Tibial nerve (tissue), 4 donors: ENCODE data around the gene NMBR. TPM values are rescaled to one million over a fixed set of nuclear protein-coding genes. Genes with fewer than 3 reads are reported as not detected.

Experiments
- DNase-seq, 2 donors: peaks; one replicate each; pipeline ENCODE4 v3.0.0-alpha.2; 2019; ENCODE audit warnings: low spot score in 2 of 2
- H3K27ac ChIP-seq, 4 donors: fragments of 200-600 bp; sonication (generic) in 3 of 4; one replicate each; pipeline ENCODE4 v1.5.1; 2017 to 2019; ENCODE audit warnings: mild to moderate bottlenecking in 1 of 4
- H3K27me3 ChIP-seq, 2 donors: fragments of 200-600 bp; sonication (generic) in 1 of 2; one replicate each; pipeline versions ENCODE4 v1.5.1 to v1.6.0; 2017 to 2019
- H3K36me3 ChIP-seq, 3 donors: fragments of 200-600 bp; sonication (generic); one replicate each; pipeline ENCODE4 v1.5.1; 2018 to 2019
- H3K4me1 ChIP-seq, 4 donors: fragments of 200-600 bp; sonication (generic) in 3 of 4; one replicate each; pipeline ENCODE4 v1.5.1; 2017 to 2019
- H3K4me3 ChIP-seq, 4 donors: fragments of 200-600 bp; sonication (generic) in 3 of 4; one replicate each; pipeline ENCODE4 v1.5.1; 2017 to 2019; ENCODE audit warnings: mild to moderate bottlenecking in 1 of 4, moderate library complexity in 1 of 4
- H3K9me3 ChIP-seq, 4 donors: fragments of 200-600 bp; sonication (generic) in 3 of 4; one replicate each; pipeline ENCODE4 v1.5.1; 2017 to 2019
- EP300 ChIP-seq, 2 donors: sonication (generic); formaldehyde crosslinking; IDR thresholded peaks; one replicate each; pipeline ENCODE4 v1.6.1; 2017; ENCODE audit warnings: antibody characterized with exemption in 2 of 2, mild to moderate bottlenecking in 1 of 2
- POLR2A ChIP-seq, 2 donors: fragments of 450-650 bp; IDR thresholded peaks; one replicate each; pipeline ENCODE4 v1.6.1; 2017; ENCODE audit warnings: antibody characterized with exemption in 2 of 2, mild to moderate bottlenecking in 2 of 2, moderate library complexity in 2 of 2
- WGBS, 2 donors: methylation state at CpG; one replicate each; pipeline ENCODE4 v1.1.5; 2018; 5-methylcytosine and 5-hydroxymethylcytosine counted together
- total RNA-seq, 4 donors: library from RNA; depleted of rRNA; stranded (reverse); fragments of >200 nt; gene quantifications; one replicate each; pipeline ENCODE4 v1.1.0, GENCODE V29; 2016
- TF ChIP-seq, protein P1 (sequence below), 5 experiments: fragments of 200-600 bp in 3 of 5; fragments of 450-650 bp in 2 of 5; sonication (generic) in 3 of 5; IDR thresholded peaks; one replicate each; pipeline ENCODE4 v1.5.1; 2016 to 2019; ENCODE audit warnings: antibody characterized with exemption in 5 of 5, mild to moderate bottlenecking in 3 of 5, moderate library complexity in 2 of 5

NMBR gene
- total RNA-seq, 4 donors from 2014 or later, result 1.1 TPM; not detected in 3

DNA sequence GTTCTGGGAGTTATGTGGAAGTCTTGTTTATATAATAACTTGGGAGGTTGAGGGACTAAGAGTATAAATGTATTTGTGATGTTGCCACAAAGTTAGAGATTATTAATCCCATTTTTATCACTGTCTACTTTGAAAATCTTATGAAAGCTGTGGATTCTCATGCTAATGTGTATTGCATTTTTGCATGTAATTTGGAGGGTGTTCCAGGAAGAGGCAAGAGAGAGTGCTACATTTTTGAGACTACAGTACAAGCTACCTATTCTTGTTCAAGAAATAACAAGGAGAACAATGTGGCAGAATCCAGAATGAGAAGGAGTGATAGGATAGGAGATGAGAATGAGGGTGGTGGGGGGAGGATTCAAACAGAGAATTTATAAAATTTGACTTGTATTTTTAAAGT lies 35.1 kb upstream of the NMBR start:
- Histone ChIP-seq H3K9me3 (peaks cover 0 to 16% (median 0%) of the 10 kb centered on the region in 4 donors), H3K27me3 (no peaks in the 10 kb centered on the region), H3K4me3 (no peak overlapping the region), H3K36me3 (peaks cover 0 to 30% (median 0%) of the 10 kb centered on the region in 3 donors), H3K4me1 (no peaks in the 10 kb centered on the region), H3K27ac (no peak overlapping the region)
- no peak for DNase-seq
- TF ChIP-seq, protein P1, sequence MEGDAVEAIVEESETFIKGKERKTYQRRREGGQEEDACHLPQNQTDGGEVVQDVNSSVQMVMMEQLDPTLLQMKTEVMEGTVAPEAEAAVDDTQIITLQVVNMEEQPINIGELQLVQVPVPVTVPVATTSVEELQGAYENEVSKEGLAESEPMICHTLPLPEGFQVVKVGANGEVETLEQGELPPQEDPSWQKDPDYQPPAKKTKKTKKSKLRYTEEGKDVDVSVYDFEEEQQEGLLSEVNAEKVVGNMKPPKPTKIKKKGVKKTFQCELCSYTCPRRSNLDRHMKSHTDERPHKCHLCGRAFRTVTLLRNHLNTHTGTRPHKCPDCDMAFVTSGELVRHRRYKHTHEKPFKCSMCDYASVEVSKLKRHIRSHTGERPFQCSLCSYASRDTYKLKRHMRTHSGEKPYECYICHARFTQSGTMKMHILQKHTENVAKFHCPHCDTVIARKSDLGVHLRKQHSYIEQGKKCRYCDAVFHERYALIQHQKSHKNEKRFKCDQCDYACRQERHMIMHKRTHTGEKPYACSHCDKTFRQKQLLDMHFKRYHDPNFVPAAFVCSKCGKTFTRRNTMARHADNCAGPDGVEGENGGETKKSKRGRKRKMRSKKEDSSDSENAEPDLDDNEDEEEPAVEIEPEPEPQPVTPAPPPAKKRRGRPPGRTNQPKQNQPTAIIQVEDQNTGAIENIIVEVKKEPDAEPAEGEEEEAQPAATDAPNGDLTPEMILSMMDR (IDR thresholded peaks at IDR 0.05), result no peak
- TF ChIP-seq EP300 (IDR thresholded peaks at IDR 0.05), result no peak
- TF ChIP-seq POLR2A (IDR thresholded peaks at IDR 0.05), result no peak

DNA sequence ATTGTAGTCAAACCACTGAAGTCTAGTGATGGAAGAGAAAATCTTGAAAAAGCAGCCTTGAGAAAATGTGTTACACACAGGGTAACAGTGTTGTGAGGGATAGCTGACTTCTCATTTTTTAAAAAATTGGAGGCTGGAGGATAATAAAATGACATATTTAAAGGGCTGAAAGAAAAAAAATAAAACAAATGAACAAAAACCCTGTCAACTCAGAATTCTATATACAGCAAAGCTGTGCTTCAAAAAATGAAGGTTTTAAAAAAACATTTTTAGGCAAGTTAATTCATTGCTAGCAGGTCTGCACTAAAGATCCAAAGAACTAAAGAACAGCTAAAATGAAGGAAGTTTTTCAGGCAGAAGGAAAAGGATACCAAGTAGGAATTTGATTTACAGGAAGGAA lies 31.2 kb upstream of the NMBR start:
- no peaks in the 10 kb centered on the region for H3K4me1 ChIP-seq
- H3K4me3 ChIP-seq, result no peak overlapping the region
- peaks cover 0 to 16% (median 0%) of the 10 kb centered on the region in 4 donors for H3K9me3 ChIP-seq
- TF ChIP-seq EP300 (IDR thresholded peaks at IDR 0.05), result no peak
- peaks cover 0 to 61% (median 0%) of the 10 kb centered on the region in 3 donors for H3K36me3 ChIP-seq
- no peak for DNase-seq
- H3K27me3 ChIP-seq, result no peaks in the 10 kb centered on the region
- no peak overlapping the region for H3K27ac ChIP-seq

DNA sequence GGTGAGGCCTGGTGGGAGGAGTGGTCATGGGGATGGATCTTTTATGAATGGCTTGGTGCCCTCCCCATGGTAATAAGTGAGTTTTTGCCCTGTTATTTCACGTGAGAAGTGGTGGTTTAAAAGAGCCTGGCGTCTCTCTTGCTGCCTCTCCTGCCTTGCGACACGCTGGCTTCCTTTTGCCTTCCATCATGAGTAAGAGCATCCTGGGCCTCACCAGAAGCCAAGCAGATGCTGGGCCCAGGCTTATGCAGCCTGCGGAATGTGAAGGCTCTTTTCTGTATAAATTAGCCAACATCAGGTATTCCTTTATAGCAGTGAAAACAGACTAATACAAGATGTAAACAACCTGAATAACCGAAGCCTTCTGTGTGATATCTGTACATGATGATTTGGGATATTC lies 27.8 kb upstream of the NMBR start:
- peaks cover 0 to 84% (median 0%) of the 10 kb centered on the region in 3 donors for H3K36me3 ChIP-seq
- no peaks in the 10 kb centered on the region for H3K27me3 ChIP-seq
- DNase-seq, result no peak
- H3K4me1 ChIP-seq, result no peaks in the 10 kb centered on the region
- TF ChIP-seq POLR2A (IDR thresholded peaks at IDR 0.05) (no peak), EP300 (IDR thresholded peaks at IDR 0.05) (no peak)
- TF ChIP-seq, protein P1 (IDR thresholded peaks at IDR 0.05), result no peak
- no peak overlapping the region for H3K4me3 ChIP-seq
- WGBS, 2 donors, result 90 to 92% methylated on average over 6 of the region's 6 CpGs
- H3K9me3 ChIP-seq, result peaks cover 0 to 16% (median 0%) of the 10 kb centered on the region in 4 donors
- H3K27ac ChIP-seq, result no peak overlapping the region

DNA sequence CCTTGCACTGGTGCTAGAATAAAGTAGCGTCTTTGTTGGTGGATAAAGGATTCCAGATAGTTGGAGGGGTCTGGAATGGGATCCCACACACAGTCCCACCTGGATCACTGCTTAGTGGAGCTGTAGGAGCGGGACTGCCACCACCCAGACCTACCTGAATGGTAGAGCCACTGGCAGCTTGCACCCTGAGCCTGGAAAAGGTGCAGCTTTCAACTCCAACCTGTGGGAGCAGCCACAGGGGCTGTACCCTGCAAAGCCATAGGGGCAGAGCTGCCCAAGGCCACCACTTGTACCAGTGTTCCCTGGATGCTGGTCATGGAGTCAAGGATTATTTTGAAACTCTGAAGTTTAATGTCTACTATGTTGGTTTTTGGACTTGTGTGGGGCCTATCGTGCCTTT lies 27.1 kb upstream of the NMBR start:
- Histone ChIP-seq H3K4me3 (no peak overlapping the region), H3K36me3 (peaks cover 0 to 91% (median 0%) of the 10 kb centered on the region in 3 donors), H3K4me1 (no peaks in the 10 kb centered on the region), H3K27me3 (no peaks in the 10 kb centered on the region), H3K27ac (no peak overlapping the region), H3K9me3 (peaks cover 0 to 16% (median 0%) of the 10 kb centered on the region in 4 donors)
- no peak for DNase-seq
- 95 to 99% methylated on average over 3 of the region's 3 CpGs for WGBS, 2 donors
- TF ChIP-seq, protein P1 (IDR thresholded peaks at IDR 0.05), result no peak
- TF ChIP-seq POLR2A (IDR thresholded peaks at IDR 0.05) (no peak), EP300 (IDR thresholded peaks at IDR 0.05) (no peak)

DNA sequence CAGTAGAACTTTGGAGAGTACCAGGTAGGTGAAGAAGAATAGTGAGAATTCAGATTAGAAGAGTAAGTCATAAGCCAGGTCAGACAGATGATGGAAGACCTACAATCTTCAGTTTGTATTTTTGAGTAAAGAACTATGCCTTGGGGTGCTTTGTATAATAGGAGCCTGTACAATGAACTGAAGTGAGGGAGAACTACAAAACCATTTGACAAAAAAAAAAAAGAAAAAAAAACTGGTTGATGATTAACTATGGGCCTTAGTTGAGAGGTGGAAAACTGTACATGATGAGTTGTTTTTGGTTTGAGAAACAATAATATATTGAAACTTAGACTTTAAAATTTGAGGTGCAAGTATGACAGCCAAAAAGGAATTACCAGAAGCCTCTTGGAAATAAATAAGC lies 25.8 kb upstream of the NMBR start:
- Histone ChIP-seq H3K36me3 (peaks cover 0 to 86% (median 0%) of the 10 kb centered on the region in 3 donors), H3K4me1 (peaks cover 0 to 2% (median 0%) of the 10 kb centered on the region in 4 donors), H3K27ac (no peak overlapping the region), H3K4me3 (no peak overlapping the region), H3K27me3 (no peaks in the 10 kb centered on the region), H3K9me3 (peaks cover 0 to 5% (median 0%) of the 10 kb centered on the region in 4 donors)
- no peak for DNase-seq
- no peak for TF ChIP-seq EP300 (IDR thresholded peaks at IDR 0.05)

DNA sequence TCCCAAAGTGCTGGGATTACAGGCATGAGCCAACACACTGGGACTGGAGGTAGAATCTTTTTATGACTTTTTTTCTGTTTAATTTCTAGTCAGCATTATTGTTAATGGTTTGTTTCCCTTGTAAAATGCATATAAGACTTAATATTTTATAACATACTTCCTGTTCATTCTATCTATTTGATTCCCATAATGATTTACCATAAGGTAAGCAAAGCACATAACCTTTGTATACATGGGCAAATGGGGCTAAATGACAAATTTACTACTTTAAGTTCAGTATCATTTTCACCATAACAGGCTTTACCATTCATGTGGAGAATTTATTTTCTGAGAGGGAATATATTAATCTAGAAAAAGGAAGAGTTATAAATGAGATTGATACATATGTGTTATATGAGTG lies 24.4 kb upstream of the NMBR start:
- Histone ChIP-seq H3K27ac (no peak overlapping the region), H3K9me3 (no peaks in the 10 kb centered on the region), H3K36me3 (peaks cover 0 to 86% (median 0%) of the 10 kb centered on the region in 3 donors), H3K4me3 (no peak overlapping the region), H3K4me1 (peaks cover 0 to 5% (median 0%) of the 10 kb centered on the region in 4 donors), H3K27me3 (no peaks in the 10 kb centered on the region)
- no peak for DNase-seq
- TF ChIP-seq EP300 (IDR thresholded peaks at IDR 0.05) (no peak), POLR2A (IDR thresholded peaks at IDR 0.05) (no peak)
- TF ChIP-seq, protein P1 (IDR thresholded peaks at IDR 0.05), result no peak
